Measurements from ENCODE around the gene SAXO2. TPM values are rescaled to one million over a fixed set of nuclear protein-coding genes. Genes with fewer than 3 reads are reported as not detected.

SAXO2 gene
- total and polyA plus RNA-seq, 2 donors (not counting 1 experiment from before 2014, with no cell fraction given) = 2.5 to 30.2 TPM

DNA sequence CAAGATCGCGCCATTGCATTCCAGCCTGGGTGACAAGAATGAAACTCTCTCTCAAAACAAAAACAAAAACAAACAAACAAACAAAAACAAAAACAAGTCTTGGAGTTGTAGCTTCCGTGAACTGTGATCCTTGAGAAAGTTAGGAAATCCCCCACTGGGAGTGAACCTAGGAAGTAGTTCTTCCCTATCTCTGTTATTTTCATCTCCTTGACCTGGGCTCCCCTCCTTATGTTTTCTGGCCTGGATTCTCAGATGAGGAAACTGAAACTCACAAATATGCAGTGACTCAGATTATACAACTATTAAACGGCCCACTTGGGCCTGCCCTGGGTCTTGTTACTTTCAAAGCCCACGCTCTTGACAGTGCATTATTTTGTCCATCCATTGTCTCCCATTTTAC lies 29.7 kb downstream of the SAXO2 start:
- Histone ChIP-seq H4K20me1 (ENCODE audit: control insufficient read depth, insufficient read depth, low read length, poor library complexity, severe bottlenecking) (no peaks in the 10 kb centered on the region), H2AFZ (ENCODE audit: insufficient read depth, low read depth, low read length, poor library complexity, severe bottlenecking) (no peak overlapping the region), H3K9me3 (ENCODE audit: control extremely low read depth in 1 of 3, control insufficient read depth in 2 of 3, insufficient read depth in 1 of 3, low read length in 2 of 3) (peaks cover 0 to 7% (median 0%) of the 10 kb centered on the region in 3 donors), H3K79me2 (ENCODE audit: control insufficient read depth, insufficient read depth, low read length) (no peaks in the 10 kb centered on the region), H3K36me3 (replicated peaks in 1 of 2; ENCODE audit: control extremely low read depth in 1 of 2, control insufficient read depth in 1 of 2, extremely low read depth in 1 of 2, insufficient read depth in 2 of 2, low read length in 1 of 2) (no peaks in the 10 kb centered on the region), H3K4me2 (replicated peaks; ENCODE audit: low read depth, low read length, poor library complexity, severe bottlenecking) (no peak overlapping the region), H3K9ac (ENCODE audit: low read length) (no peak overlapping the region), H3K4me1 (ENCODE audit: control insufficient read depth in 2 of 2, insufficient read depth in 2 of 2, low read length in 2 of 2) (peaks cover 3% of the 10 kb centered on the region in 2 donors), H3K27me3 (replicated peaks in 1 of 4; ENCODE audit: control extremely low read depth in 1 of 4, control insufficient read depth in 3 of 4, insufficient read depth in 4 of 4, low read length in 3 of 4) (no peaks in the 10 kb centered on the region), H3K27ac (ENCODE audit: low read length in 2 of 2) (no peak overlapping the region), H3K4me3 (ENCODE audit: control extremely low read depth in 1 of 5, extremely low read depth in 1 of 5, insufficient read depth in 1 of 5, low read depth in 2 of 5, low read length in 4 of 5) (no peak overlapping the region)
- H3K27ac Mint-ChIP-seq = no peak overlapping the region
- ChIA-PET CTCF (no interaction called here), POLR2A (no interaction called here)
- H3K4me3 Mint-ChIP-seq = no peak overlapping the region
- intact Hi-C loops (cut with micrococcal nuclease) = no loop called here
- H3K27me3 Mint-ChIP-seq = no peaks in the 10 kb centered on the region
- WGBS (ENCODE audit: insufficient coverage) = 88% methylated on average over 4 of the region's 5 CpGs
- peaks cover 5% of the 10 kb centered on the region for H3K9me3 Mint-ChIP-seq (ENCODE audit: insufficient read depth)
- ATAC-seq (ENCODE audit: low read depth) (no peak), DNase-seq (no peak)
- H3K4me1 Mint-ChIP-seq = peaks cover 5% of the 10 kb centered on the region
- no peak for TF ChIP-seq EZH2 (IDR thresholded peaks at IDR 0.05; ENCODE audit: borderline replicate concordance, insufficient read depth, low read depth, low read length, poor library complexity, severe bottlenecking)

GRCh38 chr15:82294061-82294690 lies 31.6 kb downstream of the SAXO2 start:
- Histone ChIP-seq H3K27ac (ENCODE audit: low read length in 2 of 2) (no peak overlapping the region), H4K20me1 (ENCODE audit: control insufficient read depth, insufficient read depth, low read length, poor library complexity, severe bottlenecking) (no peaks in the 10 kb centered on the region), H3K79me2 (ENCODE audit: control insufficient read depth, insufficient read depth, low read length) (no peaks in the 10 kb centered on the region), H3K9ac (ENCODE audit: low read length) (no peak overlapping the region), H3K36me3 (replicated peaks in 1 of 2; ENCODE audit: control extremely low read depth in 1 of 2, control insufficient read depth in 1 of 2, extremely low read depth in 1 of 2, insufficient read depth in 2 of 2, low read length in 1 of 2) (no peaks in the 10 kb centered on the region), H3K4me1 (ENCODE audit: control insufficient read depth in 2 of 2, insufficient read depth in 2 of 2, low read length in 2 of 2) (peaks cover 0 to 5% of the 10 kb centered on the region in 2 donors), H2AFZ (ENCODE audit: insufficient read depth, low read depth, low read length, poor library complexity, severe bottlenecking) (no peak overlapping the region), H3K9me3 (ENCODE audit: control extremely low read depth in 1 of 3, control insufficient read depth in 2 of 3, insufficient read depth in 1 of 3, low read length in 2 of 3) (peaks cover 0 to 5% (median 0%) of the 10 kb centered on the region in 3 donors), H3K4me3 (ENCODE audit: control extremely low read depth in 1 of 5, extremely low read depth in 1 of 5, insufficient read depth in 1 of 5, low read depth in 2 of 5, low read length in 4 of 5) (no peak overlapping the region), H3K4me2 (replicated peaks; ENCODE audit: low read depth, low read length, poor library complexity, severe bottlenecking) (no peak overlapping the region), H3K27me3 (replicated peaks in 1 of 4; ENCODE audit: control extremely low read depth in 1 of 4, control insufficient read depth in 3 of 4, insufficient read depth in 4 of 4, low read length in 3 of 4) (no peaks in the 10 kb centered on the region)
- no peak overlapping the region for H3K4me3 Mint-ChIP-seq
- H3K27ac Mint-ChIP-seq = no peak overlapping the region
- no peaks in the 10 kb centered on the region for H3K27me3 Mint-ChIP-seq
- no peak for ATAC-seq (ENCODE audit: low read depth)
- intact Hi-C loops (cut with micrococcal nuclease) = no loop called here
- POLR2A ChIA-PET = no interaction called here
- CTCF ChIA-PET = no interaction called here
- peaks cover 5% of the 10 kb centered on the region for H3K9me3 Mint-ChIP-seq (ENCODE audit: insufficient read depth)
- DNase-seq = no peak
- peaks cover 2% of the 10 kb centered on the region for H3K4me1 Mint-ChIP-seq
- WGBS (ENCODE audit: insufficient coverage) = 93% methylated on average over 11 of the region's 11 CpGs
- TF ChIP-seq EZH2 (IDR thresholded peaks at IDR 0.05; ENCODE audit: borderline replicate concordance, insufficient read depth, low read depth, low read length, poor library complexity, severe bottlenecking) = no peak
- TF ChIP-seq, protein P1, sequence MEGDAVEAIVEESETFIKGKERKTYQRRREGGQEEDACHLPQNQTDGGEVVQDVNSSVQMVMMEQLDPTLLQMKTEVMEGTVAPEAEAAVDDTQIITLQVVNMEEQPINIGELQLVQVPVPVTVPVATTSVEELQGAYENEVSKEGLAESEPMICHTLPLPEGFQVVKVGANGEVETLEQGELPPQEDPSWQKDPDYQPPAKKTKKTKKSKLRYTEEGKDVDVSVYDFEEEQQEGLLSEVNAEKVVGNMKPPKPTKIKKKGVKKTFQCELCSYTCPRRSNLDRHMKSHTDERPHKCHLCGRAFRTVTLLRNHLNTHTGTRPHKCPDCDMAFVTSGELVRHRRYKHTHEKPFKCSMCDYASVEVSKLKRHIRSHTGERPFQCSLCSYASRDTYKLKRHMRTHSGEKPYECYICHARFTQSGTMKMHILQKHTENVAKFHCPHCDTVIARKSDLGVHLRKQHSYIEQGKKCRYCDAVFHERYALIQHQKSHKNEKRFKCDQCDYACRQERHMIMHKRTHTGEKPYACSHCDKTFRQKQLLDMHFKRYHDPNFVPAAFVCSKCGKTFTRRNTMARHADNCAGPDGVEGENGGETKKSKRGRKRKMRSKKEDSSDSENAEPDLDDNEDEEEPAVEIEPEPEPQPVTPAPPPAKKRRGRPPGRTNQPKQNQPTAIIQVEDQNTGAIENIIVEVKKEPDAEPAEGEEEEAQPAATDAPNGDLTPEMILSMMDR (IDR thresholded peaks at IDR 0.05) = no peak
